Activated CD8-positive, alpha-beta T cell treated with anti-CD3 and anti-CD28 coated beads for 36 hours (primary cell): ENCODE results near the gene MIER2. TPM values are rescaled to one million over a fixed set of nuclear protein-coding genes. Genes with fewer than 3 reads are reported as not detected.
A peak's percentile ranks its signal among the peaks of the same experiment; 100 is the strongest.

ENCODE experiments used
- ATAC-seq: fragments of 200-7000 bp; cut with Tn5 transposase; one replicate; pipeline ENCODE4 v1.10.0; 2021; ENCODE audit warnings: mild to moderate bottlenecking, moderate library complexity
- CTCF ChIA-PET: fragments of 350-600 bp; sonication (Branson Sonifier 250); formaldehyde crosslinking; loops from one replicate; lab custom pipeline; 2021; ENCODE audit warnings: antibody characterized with exemption; lab: Charles Lee
- POLR2A ChIA-PET: fragments of 350-600 bp; sonication (Branson Sonifier 250); formaldehyde crosslinking; loops from one replicate; lab custom pipeline; 2021; ENCODE audit warnings: antibody characterized with exemption; lab: Charles Lee
- DNase-seq: peaks from one replicate; pipeline ENCODE4 v3.0.0-alpha.2; 2020
- H3K27ac Mint-ChIP-seq: one replicate; pipeline ENCODE4 v1.8.0; 2021; ENCODE audit warnings: mild to moderate bottlenecking, mixed read lengths
- H3K27me3 Mint-ChIP-seq: one replicate; pipeline ENCODE4 v1.8.0; 2021; ENCODE audit warnings: mixed read lengths
- H3K36me3 Mint-ChIP-seq: one replicate; pipeline ENCODE4 v1.8.0; 2021; ENCODE audit warnings: low read depth, mixed read lengths
- H3K4me1 Mint-ChIP-seq: one replicate; pipeline ENCODE4 v1.8.0; 2021; ENCODE audit warnings: low read depth, mixed read lengths
- H3K4me3 Mint-ChIP-seq: one replicate; pipeline ENCODE4 v1.8.0; 2021; ENCODE audit warnings: mild to moderate bottlenecking, moderate library complexity, mixed read lengths
- H3K9me3 Mint-ChIP-seq: one replicate; pipeline ENCODE4 v1.8.0; 2021; ENCODE audit warnings: mixed read lengths
- intact Hi-C: fragments of 100-400 bp; cut with micrococcal nuclease; formaldehyde crosslinking; loops from one replicate; pipeline ENCODE4 v1.10.0; 2022
- total RNA-seq, 2 experiments: library from RNA; stranded (reverse); gene quantifications; one replicate each; pipeline ENCODE4 v1.2.3, GENCODE V29; 2021
- TF ChIP-seq, protein P1 (sequence below): fragments of 200-600 bp; IDR thresholded peaks from one replicate; pipeline ENCODE4 v1.8.0; 2022; ENCODE audit warnings: antibody characterized with exemption, mild to moderate bottlenecking

Gene MIER2
- total RNA-seq, 2 experiments from 2014 or later, result 20.0 to 20.4 TPM

GRCh38 chr19:342128-342455 is 2.5 kb downstream of the MIER2 start:
- Mint-ChIP-seq H3K4me1 (peaks cover 67% of the 10 kb centered on the region), H3K27ac (no peak overlapping the region), H3K27me3 (peaks cover 11% of the 10 kb centered on the region), H3K4me3 (peak overlapping the region; percentile 75), H3K9me3 (peaks cover 1% of the 10 kb centered on the region), H3K36me3 (peaks cover 38% of the 10 kb centered on the region)
- ATAC-seq (no peak), DNase-seq (no peak)
- TF ChIP-seq, protein P1, sequence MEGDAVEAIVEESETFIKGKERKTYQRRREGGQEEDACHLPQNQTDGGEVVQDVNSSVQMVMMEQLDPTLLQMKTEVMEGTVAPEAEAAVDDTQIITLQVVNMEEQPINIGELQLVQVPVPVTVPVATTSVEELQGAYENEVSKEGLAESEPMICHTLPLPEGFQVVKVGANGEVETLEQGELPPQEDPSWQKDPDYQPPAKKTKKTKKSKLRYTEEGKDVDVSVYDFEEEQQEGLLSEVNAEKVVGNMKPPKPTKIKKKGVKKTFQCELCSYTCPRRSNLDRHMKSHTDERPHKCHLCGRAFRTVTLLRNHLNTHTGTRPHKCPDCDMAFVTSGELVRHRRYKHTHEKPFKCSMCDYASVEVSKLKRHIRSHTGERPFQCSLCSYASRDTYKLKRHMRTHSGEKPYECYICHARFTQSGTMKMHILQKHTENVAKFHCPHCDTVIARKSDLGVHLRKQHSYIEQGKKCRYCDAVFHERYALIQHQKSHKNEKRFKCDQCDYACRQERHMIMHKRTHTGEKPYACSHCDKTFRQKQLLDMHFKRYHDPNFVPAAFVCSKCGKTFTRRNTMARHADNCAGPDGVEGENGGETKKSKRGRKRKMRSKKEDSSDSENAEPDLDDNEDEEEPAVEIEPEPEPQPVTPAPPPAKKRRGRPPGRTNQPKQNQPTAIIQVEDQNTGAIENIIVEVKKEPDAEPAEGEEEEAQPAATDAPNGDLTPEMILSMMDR, result no peak
- CTCF ChIA-PET, result no interaction called here
- intact Hi-C loops, result no loop called here
- POLR2A ChIA-PET, result no interaction called here

DNA sequence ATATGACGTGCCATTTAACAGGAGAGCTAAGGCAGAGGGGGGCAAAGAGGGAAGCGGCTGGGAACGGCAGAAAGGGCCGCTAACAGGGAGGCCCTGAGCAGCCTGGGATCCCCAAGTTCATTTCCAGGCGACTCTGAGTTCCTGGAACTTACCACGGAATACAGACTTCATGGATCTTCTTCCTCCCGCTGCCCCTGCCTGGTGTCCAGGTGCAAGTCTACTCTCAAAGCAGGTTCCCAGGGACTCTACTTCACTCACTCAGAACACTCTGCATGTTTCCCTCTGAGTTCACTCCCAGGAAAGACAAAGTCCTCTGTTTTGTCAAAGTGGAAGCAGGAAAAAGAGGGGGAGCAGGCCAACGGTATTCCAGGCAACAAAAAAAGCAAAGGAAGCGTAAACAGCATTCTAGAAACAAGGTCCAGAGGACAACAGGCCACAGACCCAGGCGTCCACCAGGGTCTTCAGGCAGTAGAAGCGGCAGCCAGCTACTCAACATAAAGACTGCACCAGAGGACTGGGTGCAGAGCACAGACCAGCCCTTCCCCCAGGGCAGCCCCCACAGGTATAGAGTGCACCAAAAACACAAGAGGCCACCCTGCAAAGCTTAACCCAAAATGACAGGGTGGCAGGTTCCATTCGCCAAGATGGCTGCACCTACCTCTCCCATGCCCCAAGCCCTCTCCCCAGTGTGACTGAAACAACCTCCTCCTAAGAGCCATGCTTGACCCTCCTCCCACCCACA is 3.0 kb downstream of the MIER2 start:
- intact Hi-C loops, result no loop called here
- H3K4me3 Mint-ChIP-seq, result no peak overlapping the region
- H3K27ac Mint-ChIP-seq, result no peak overlapping the region
- H3K9me3 Mint-ChIP-seq, result peaks cover 1% of the 10 kb centered on the region
- ATAC-seq, result no peak
- ChIA-PET POLR2A (no interaction called here), CTCF (no interaction called here)
- TF ChIP-seq, protein P1, result no peak
- peaks cover 8% of the 10 kb centered on the region for H3K27me3 Mint-ChIP-seq
- DNase-seq, result no peak
- H3K36me3 Mint-ChIP-seq, result peaks cover 41% of the 10 kb centered on the region
- H3K4me1 Mint-ChIP-seq, result peaks cover 69% of the 10 kb centered on the region

DNA sequence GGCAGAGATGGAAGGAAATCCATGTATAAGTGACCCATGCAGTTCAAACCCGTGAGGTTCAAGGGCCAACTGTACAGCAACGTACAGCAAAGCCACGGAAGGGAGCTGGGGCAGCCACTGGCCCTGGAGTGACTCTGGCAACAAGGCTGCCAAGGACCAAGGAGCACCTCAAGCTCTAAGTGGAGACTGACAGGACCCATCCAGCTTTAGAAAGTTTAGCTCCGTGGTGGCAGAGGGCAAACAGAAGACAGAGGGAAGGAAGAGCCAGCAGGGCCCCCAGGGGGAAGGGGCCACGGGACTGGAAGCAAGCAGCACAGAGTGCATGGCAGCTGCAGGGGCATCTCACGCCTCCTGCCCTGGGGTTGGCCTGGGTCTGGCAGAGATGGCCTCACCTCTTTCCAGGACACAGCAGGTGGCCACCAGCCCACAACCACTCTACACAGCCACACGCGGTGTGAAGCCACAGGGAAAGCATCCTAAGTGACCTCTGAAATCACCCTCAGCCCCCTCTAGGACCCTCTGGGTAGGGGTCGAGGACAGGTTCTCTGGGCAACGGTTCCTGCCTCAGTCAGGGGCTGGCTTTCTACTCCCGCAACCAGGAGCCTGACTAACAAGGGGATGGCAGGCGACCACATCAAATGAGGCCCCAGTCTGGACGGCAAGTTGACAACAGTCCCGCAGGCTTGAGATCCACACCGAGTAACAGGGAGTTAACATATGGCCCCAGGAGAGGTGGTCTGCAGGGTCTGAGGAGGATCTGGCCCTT is 3.8 kb downstream of the MIER2 start:
- ATAC-seq, result no peak
- Mint-ChIP-seq H3K4me3 (no peak overlapping the region), H3K9me3 (peaks cover 1% of the 10 kb centered on the region), H3K4me1 (peaks cover 69% of the 10 kb centered on the region), H3K27me3 (peaks cover 5% of the 10 kb centered on the region), H3K36me3 (peaks cover 41% of the 10 kb centered on the region), H3K27ac (no peak overlapping the region)
- POLR2A ChIA-PET, result no interaction called here
- TF ChIP-seq, protein P1, result no peak
- CTCF ChIA-PET, result no interaction called here
- intact Hi-C loops, result no loop called here
- no peak for DNase-seq

DNA sequence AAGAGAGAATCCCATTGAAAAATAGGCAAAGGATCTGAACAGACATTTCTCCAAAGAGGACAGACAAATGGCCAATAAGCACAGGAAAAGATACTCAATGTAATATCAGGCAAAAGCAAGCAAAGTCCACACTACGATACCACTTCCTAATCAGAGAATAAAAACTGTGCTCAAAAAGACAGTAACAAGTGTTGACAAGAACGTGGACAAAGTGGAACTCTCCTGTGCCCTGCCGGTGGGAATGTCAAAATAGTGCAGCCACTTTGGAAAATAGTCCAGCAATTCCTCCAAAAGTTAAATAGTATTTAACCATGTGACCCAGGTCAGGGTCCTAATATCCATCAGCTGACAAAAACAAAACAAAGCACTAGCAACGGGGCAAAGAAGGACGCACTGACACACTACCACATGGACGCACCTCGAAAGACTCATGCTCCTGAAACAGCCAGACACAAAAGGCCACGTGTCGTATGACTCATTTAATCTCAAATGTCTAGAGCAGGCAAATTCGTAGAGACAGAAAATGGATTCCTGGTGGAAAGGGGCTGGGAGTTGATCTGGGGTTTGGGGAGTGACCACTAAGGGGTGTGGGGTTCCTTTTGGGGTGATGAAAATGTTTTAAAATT is 5.2 kb downstream of the MIER2 start:
- ATAC-seq, result no peak
- no peak overlapping the region for H3K4me3 Mint-ChIP-seq
- intact Hi-C loops, result no loop called here
- no peaks in the 10 kb centered on the region for H3K27me3 Mint-ChIP-seq
- peaks cover 60% of the 10 kb centered on the region for H3K4me1 Mint-ChIP-seq
- no peaks in the 10 kb centered on the region for H3K9me3 Mint-ChIP-seq
- ChIA-PET POLR2A (no interaction called here), CTCF (no interaction called here)
- TF ChIP-seq, protein P1, result no peak
- peak; percentile 34 for DNase-seq
- no peak overlapping the region for H3K27ac Mint-ChIP-seq
- peaks cover 41% of the 10 kb centered on the region for H3K36me3 Mint-ChIP-seq

GRCh38 chr19:338421-338820 is 6.2 kb downstream of the MIER2 start:
- no peak for ATAC-seq
- no peak for DNase-seq
- CTCF ChIA-PET, result no interaction called here
- no peak overlapping the region for H3K4me3 Mint-ChIP-seq
- H3K4me1 Mint-ChIP-seq, result peaks cover 55% of the 10 kb centered on the region
- intact Hi-C loops, result no loop called here
- no peaks in the 10 kb centered on the region for H3K9me3 Mint-ChIP-seq
- TF ChIP-seq, protein P1, result no peak
- H3K27me3 Mint-ChIP-seq, result no peaks in the 10 kb centered on the region
- H3K27ac Mint-ChIP-seq, result no peak overlapping the region
- H3K36me3 Mint-ChIP-seq, result peaks cover 37% of the 10 kb centered on the region
- POLR2A ChIA-PET, result no interaction called here
